ENCODE results near the gene GJD3.
"Not testable (repeated sequence)": the region's sequence is repeated elsewhere in the genome, so short reads cannot be mapped to it uniquely, and the experiment has no call there.

Gene GJD3

GRCh38 chr17:40374821-40375498, 10.4 kb upstream of the GJD3 start:
- no peak for TF ChIP-seq CTCF (IDR thresholded peaks at IDR 0.05; ENCODE audit: control insufficient read depth, extremely low read depth, insufficient read depth)
- no peak for DNase-seq (ENCODE audit: low read depth)

GRCh38 chr17:40373999-40374398, 9.5 kb upstream of the GJD3 start:
- no peak for DNase-seq (ENCODE audit: low read depth)
- no peak for TF ChIP-seq CTCF (IDR thresholded peaks at IDR 0.05; ENCODE audit: control insufficient read depth, extremely low read depth, insufficient read depth)
- H3K4me3 ChIP-seq (ENCODE audit: low read depth, low read length), result no peak overlapping the region

More at GRCh38 chr17:40374821-40375498, 10.4 kb upstream of the GJD3 start:
- no peak overlapping the region for H3K4me3 ChIP-seq (ENCODE audit: low read depth, low read length)

GRCh38 chr17:40373324-40373723, 8.8 kb upstream of the GJD3 start:
- TF ChIP-seq CTCF (IDR thresholded peaks at IDR 0.05; ENCODE audit: control insufficient read depth, extremely low read depth, insufficient read depth), result no peak
- DNase-seq (ENCODE audit: low read depth), result no peak
- H3K4me3 ChIP-seq (ENCODE audit: low read depth, low read length), result no peak overlapping the region

- not testable (repeated sequence) for DNase-seq (ENCODE audit: low read depth); H3K4me3 ChIP-seq (ENCODE audit: low read depth, low read length)
These were observed 8.1 kb upstream of the GJD3 start for GRCh38 chr17:40372644-40373043.

GRCh38 chr17:40372031-40372430, 7.5 kb upstream of the GJD3 start:
- H3K4me3 ChIP-seq (ENCODE audit: low read depth, low read length), result no peak overlapping the region
- no peak for TF ChIP-seq CTCF (IDR thresholded peaks at IDR 0.05; ENCODE audit: control insufficient read depth, extremely low read depth, insufficient read depth)
- DNase-seq (ENCODE audit: low read depth), result no peak

GRCh38 chr17:40371261-40371929, 6.9 kb upstream of the GJD3 start:
- DNase-seq (ENCODE audit: low read depth), result no peak
- no peak overlapping the region for H3K4me3 ChIP-seq (ENCODE audit: low read depth, low read length)
- no peak for TF ChIP-seq CTCF (IDR thresholded peaks at IDR 0.05; ENCODE audit: control insufficient read depth, extremely low read depth, insufficient read depth)

GRCh38 chr17:40369923-40370322, 5.4 kb upstream of the GJD3 start:
- TF ChIP-seq CTCF (IDR thresholded peaks at IDR 0.05; ENCODE audit: control insufficient read depth, extremely low read depth, insufficient read depth), result no peak
- no peak overlapping the region for H3K4me3 ChIP-seq (ENCODE audit: low read depth, low read length)
- DNase-seq (ENCODE audit: low read depth), result no peak

- not testable (repeated sequence) for DNase-seq (ENCODE audit: low read depth); H3K4me3 ChIP-seq (ENCODE audit: low read depth, low read length)
These were observed 3.2 kb upstream of the GJD3 start for GRCh38 chr17:40367728-40368127.
